HFF-Myc (cell line): ENCODE data around the gene MMP21.

Experiments
- DNase-seq: peaks from one replicate; pipeline ENCODE4 v3.0.0-alpha.2; 2011; ENCODE audit warnings: low read depth; ENCODE audit errors: extremely low read depth
- H3K4me3 ChIP-seq: replicated peaks from 2 replicates; pipeline ENCODE4 v1.5.1; 2011; ENCODE audit warnings: low read depth, mild to moderate bottlenecking, control low read depth, low read length
- TF ChIP-seq, protein P1 (sequence below): IDR thresholded peaks from 2 replicates; pipeline ENCODE4 v1.5.1; 2012; ENCODE audit warnings: mild to moderate bottlenecking, low read depth, low read length, control low read depth; ENCODE audit errors: missing control alignments

Gene MMP21

DNA sequence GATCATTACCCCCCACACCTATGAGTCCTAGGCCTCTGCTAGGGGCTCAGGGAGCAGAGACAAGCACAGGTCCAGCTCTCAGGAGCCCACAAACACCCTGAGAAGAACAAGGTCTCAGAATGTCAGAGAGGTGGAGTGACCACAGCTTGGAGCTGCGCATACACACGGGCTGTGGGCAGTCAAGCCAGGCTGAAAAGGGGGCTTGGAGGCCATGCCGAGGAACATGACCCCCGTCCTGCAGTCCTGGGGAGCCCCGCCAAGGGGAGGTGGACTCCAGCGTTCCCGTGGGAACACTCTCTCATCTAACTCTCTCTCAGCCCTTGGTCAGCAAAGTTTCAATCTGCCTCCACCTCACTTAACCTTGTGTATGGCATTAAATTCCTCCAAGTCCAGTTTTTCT, 7.8 kb upstream of the MMP21 start:
- TF ChIP-seq, protein P1, sequence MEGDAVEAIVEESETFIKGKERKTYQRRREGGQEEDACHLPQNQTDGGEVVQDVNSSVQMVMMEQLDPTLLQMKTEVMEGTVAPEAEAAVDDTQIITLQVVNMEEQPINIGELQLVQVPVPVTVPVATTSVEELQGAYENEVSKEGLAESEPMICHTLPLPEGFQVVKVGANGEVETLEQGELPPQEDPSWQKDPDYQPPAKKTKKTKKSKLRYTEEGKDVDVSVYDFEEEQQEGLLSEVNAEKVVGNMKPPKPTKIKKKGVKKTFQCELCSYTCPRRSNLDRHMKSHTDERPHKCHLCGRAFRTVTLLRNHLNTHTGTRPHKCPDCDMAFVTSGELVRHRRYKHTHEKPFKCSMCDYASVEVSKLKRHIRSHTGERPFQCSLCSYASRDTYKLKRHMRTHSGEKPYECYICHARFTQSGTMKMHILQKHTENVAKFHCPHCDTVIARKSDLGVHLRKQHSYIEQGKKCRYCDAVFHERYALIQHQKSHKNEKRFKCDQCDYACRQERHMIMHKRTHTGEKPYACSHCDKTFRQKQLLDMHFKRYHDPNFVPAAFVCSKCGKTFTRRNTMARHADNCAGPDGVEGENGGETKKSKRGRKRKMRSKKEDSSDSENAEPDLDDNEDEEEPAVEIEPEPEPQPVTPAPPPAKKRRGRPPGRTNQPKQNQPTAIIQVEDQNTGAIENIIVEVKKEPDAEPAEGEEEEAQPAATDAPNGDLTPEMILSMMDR, result no peak
- no peak overlapping the region for H3K4me3 ChIP-seq
- DNase-seq, result no peak

DNA sequence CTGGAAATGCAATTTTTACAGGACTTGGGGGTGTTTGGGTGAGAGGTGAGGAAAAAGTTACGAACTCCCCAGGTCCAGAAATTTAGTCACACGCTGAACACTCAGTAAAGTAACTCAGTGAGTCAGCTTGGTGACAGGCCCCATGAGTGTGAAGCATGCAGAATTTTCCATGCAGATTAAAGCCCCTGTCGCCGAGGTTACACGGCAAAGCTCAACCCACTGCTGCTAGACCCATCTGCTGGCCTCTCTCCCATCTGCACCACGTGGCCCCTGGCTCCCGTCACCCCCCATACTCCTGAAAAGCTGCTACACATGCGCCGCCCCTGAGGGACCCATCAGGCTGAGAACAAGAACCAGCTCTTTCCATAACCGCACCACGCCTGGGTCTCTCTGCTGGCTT, 7.0 kb upstream of the MMP21 start:
- no peak overlapping the region for H3K4me3 ChIP-seq
- no peak for DNase-seq
- TF ChIP-seq, protein P1, result no peak

DNA sequence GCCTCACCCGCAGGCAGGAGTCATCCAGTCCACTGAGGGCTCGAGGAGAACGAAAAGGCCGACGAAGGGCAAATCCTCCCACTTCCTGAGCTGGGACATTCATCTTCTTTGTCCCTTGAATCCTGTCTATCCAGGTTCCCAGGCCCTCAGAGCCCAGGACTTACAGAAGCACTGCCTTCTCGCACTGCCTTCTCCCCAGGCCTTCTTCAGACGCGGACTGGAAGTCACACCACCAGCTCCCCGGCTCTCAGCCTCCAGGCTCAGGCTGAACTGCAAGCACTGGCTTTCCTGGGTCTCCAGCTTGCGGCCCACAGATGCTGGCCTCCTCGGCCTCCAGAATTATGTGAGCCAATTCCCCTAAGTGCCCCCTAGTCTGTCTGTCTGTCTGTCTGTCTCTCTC, 6.4 kb upstream of the MMP21 start:
- TF ChIP-seq, protein P1, result no peak
- H3K4me3 ChIP-seq, result no peak overlapping the region
- DNase-seq, result no peak

DNA sequence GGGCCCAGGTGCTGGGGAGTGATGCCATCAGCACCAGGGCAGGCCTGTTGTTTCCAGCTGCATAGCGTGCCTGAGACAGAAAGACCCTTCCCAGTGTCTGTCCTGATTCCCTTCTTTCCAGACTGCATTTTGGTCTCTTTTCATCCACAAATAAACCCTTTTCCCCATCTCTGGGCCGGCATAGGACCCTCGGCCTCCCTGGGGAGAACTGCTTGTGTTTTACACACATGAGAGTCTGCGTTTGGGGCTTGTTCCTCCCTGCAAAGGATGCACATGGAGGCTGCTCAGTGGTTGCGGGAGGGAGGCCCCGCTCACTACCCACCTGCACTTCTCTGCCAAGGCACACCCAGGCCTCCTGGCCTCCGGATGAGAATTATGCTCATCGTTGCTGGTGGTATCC, 5.8 kb upstream of the MMP21 start:
- no peak overlapping the region for H3K4me3 ChIP-seq
- TF ChIP-seq, protein P1, result no peak
- no peak for DNase-seq

DNA sequence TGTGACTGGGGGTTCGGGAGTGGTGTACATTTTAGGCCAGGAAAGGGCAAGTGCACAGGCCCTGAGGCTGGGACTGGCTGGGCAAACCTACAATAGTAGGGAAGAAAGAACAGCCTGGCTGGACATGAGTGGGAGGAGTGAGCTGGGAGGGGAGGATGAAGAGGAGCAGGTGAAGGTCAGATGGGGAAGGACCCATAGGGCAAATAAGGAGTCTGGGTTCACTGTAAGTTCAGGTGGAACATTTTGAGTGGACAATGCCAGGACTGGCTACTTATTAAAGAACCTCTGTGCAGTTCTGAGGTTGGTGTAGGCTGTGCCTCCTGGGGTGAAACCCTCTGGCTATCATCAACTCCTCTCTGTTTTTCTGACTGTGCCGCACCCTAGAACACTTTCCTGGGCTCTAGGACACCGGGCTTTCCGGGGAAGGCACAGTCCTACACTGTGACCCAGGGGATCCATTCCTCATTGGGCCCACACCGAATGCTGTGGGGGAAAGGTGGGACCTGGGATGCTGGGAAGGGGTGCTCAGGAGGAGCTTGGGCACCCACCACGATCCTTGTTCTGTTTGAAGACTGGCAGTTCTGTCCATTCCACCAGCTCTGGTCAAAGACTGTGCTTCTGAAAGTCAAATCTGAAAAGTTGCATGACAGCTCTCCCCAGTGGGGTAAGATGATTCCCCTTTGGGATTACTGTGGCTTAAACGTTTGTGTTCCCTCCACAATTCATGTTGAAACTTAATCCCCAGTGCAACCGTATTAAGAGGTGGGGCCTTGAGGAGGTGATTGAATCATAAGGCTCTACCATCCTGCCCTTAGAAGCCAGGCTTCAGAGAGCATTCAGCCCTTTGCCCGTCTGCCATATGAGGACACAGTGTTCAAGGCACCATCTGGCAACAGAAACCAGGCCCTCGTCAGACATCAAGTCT, 4.0 kb upstream of the MMP21 start:
- no peak for DNase-seq
- TF ChIP-seq, protein P1, result no peak
- no peak overlapping the region for H3K4me3 ChIP-seq

DNA sequence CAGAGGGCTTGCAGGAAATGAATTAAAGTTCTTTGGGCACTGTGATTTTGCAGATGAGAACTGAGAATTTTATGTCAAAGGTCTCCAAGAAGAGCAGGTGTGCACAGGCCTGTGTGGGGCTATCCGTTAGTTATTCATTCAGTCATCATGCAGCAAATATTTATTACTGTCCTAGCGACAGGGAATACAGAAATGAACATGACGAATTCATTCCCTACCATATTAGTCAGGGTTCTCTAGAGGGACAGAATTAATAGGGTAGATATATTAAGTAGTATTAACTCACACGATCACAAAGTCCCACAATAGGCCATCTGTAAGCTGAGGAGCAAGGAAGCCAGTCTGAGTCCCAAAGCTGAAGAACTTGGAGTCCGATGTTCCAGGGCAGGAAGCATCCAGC, 2.9 kb upstream of the MMP21 start:
- TF ChIP-seq, protein P1, result no peak
- H3K4me3 ChIP-seq, result no peak overlapping the region
- no peak for DNase-seq
